Measurements from ENCODE around the gene VWA8.

GRCh38 chr13:41746259-41746658 lies 214.7 kb downstream of the VWA8 start:
- TF ChIP-seq CTCF (IDR thresholded peaks at IDR 0.05) = no peak
- no peak for TF ChIP-seq EP300 (IDR thresholded peaks at IDR 0.05)
